Hepatocyte (in vitro differentiated cells): ENCODE results near the gene NPW. TPM values are rescaled to one million over a fixed set of nuclear protein-coding genes. Genes with fewer than 3 reads are reported as not detected.
A peak's percentile ranks its signal among the peaks of the same experiment; 100 is the strongest.

Source experiments
- DNase-seq: peaks from one replicate; pipeline ENCODE4 v3.0.0-alpha.2; 2016; ENCODE audit warnings: low spot score
- H2AFZ ChIP-seq: fragments of 200-600 bp; sonication (generic); 2 replicates; pipeline ENCODE4 v1.6.0; 2016; ENCODE audit warnings: antibody characterized with exemption, mild to moderate bottlenecking
- H3K27ac ChIP-seq: fragments of 200-600 bp; sonication (generic); 2 replicates; pipeline ENCODE4 v1.5.1; 2016; ENCODE audit warnings: mild to moderate bottlenecking
- H3K27me3 ChIP-seq: fragments of 200-600 bp; sonication (generic); 2 replicates; pipeline ENCODE4 v1.6.1; 2016
- H3K36me3 ChIP-seq: fragments of 200-600 bp; sonication (generic); replicated peaks from 2 replicates; pipeline ENCODE4 v1.5.1; 2016; ENCODE audit warnings: low read depth; ENCODE audit not compliant: insufficient read depth
- H3K4me1 ChIP-seq: fragments of 200-600 bp; sonication (generic); 2 replicates; pipeline ENCODE4 v1.5.1; 2016; ENCODE audit warnings: mild to moderate bottlenecking, moderate library complexity; ENCODE audit not compliant: insufficient read depth
- H3K4me2 ChIP-seq: fragments of 200-600 bp; sonication (generic); 2 replicates; pipeline ENCODE4 v1.6.0; 2016
- H3K4me3 ChIP-seq: fragments of 200-600 bp; sonication (generic); 2 replicates; pipeline ENCODE4 v1.5.1; 2016; ENCODE audit warnings: mild to moderate bottlenecking
- H3K79me2 ChIP-seq: fragments of 200-600 bp; sonication (generic); 2 replicates; pipeline ENCODE4 v1.6.0; 2017; ENCODE audit warnings: mild to moderate bottlenecking
- H3K9me2 ChIP-seq: fragments of 200-600 bp; sonication (generic); replicated peaks from 2 replicates; pipeline ENCODE4 v1.6.0; 2017; ENCODE audit warnings: mild to moderate bottlenecking; ENCODE audit not compliant: insufficient read depth
- H3K9me3 ChIP-seq: fragments of 200-600 bp; sonication (generic); 2 replicates; pipeline ENCODE4 v1.5.1; 2016; ENCODE audit warnings: low read depth, mild to moderate bottlenecking
- H4K20me1 ChIP-seq: fragments of 200-600 bp; sonication (generic); 2 replicates; pipeline ENCODE4 v1.6.0; 2016; ENCODE audit warnings: mild to moderate bottlenecking; ENCODE audit not compliant: insufficient read depth, poor library complexity, severe bottlenecking
- CTCF ChIP-seq: fragments of 200-600 bp; sonication (generic); IDR thresholded peaks from 2 replicates; pipeline ENCODE4 v1.5.1; 2016; ENCODE audit warnings: antibody characterized with exemption, mild to moderate bottlenecking; ENCODE audit not compliant: poor library complexity
- EZH2 ChIP-seq: fragments of 200-600 bp; sonication (generic); IDR thresholded peaks from 2 replicates; pipeline ENCODE4 v1.6.1; 2016; ENCODE audit warnings: antibody characterized with exemption, mild to moderate bottlenecking, borderline replicate concordance
- EZH2phosphoT487 ChIP-seq: fragments of 200-600 bp; sonication (generic); IDR thresholded peaks from one replicate; pipeline ENCODE4 v1.6.1; 2018; ENCODE audit warnings: antibody characterized with exemption, mild to moderate bottlenecking, low read depth, moderate library complexity; ENCODE audit not compliant: unreplicated experiment, severe bottlenecking
- WGBS: methylation state at CpG from one replicate; pipeline ENCODE4 v1.1.6; 2016; ENCODE audit warnings: low lambda C conversion rate; ENCODE audit errors: missing lambda C conversion rate; 5-methylcytosine and 5-hydroxymethylcytosine counted together
- polyA plus RNA-seq: library from polyadenylated mRNA; unstranded; fragments of >200 nt; fragmentation: Nextera tagmentation; extraction: Ambion mirVana; gene quantifications from 2 replicates; pipeline ENCODE4 v1.2.1, GENCODE V29; 2016
- total RNA-seq: library from RNA; depleted of rRNA; stranded (reverse); fragments of >200 nt; gene quantifications from 2 replicates; pipeline ENCODE4 v1.2.3, GENCODE V29; 2014

Gene NPW
- total and polyA plus RNA-seq, 2 experiments from 2014 or later = 2.7 to 45.2 TPM

DNA sequence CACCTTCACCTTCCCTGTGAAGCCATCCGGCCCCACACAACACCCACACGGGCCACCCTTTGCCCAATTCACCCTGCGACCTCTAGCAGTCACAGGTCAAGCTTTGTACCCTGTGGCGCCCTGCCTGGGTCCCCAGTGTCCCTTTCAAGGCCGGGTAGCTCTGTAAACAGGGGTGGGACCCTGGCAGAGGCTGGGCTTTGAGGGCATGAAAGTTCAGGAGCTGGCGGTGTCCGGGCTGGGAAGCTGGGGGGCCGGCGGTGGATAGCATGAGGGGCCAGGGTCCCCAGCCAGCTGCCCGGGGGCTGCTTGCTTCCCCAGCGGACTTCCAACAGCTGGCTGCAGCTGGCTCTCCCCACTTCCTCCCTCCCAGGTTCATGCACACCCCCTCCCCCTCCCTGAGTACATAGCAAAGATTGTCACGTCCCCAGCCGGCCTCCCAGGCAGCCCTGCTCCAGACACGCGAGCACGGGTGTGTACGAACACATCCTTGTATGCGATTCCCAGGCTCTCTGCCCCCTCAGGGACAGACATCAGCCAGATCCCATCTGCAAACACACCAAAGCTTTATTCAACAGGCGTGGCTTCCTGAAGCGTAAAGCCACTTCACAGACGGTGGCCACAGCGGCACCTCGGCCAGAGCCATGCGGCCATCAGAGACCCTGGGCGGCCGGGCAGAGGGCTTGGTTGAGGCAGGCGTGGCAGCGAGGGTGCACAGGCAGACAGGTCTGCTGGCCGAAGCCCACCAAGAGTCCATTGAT, 19.9 kb downstream of the NPW start:
- DNase-seq = peak; percentile 95
- no peak for TF ChIP-seq EZH2
- no peak for TF ChIP-seq EZH2phosphoT487
- no peak for TF ChIP-seq CTCF
- no peaks in the 10 kb centered on the region for H3K27me3 ChIP-seq
- no peak overlapping the region for H3K4me3 ChIP-seq
- 28% methylated on average over 28 of the region's 29 CpGs for WGBS
- H3K27ac ChIP-seq = peak overlapping the region; percentile 94
- no peaks in the 10 kb centered on the region for H4K20me1 ChIP-seq
- no peak overlapping the region for H2AFZ ChIP-seq
- H3K79me2 ChIP-seq = peaks cover 5% of the 10 kb centered on the region
- H3K4me1 ChIP-seq = peaks cover 67% of the 10 kb centered on the region
- H3K9me2 ChIP-seq = no peaks in the 10 kb centered on the region
- no peaks in the 10 kb centered on the region for H3K36me3 ChIP-seq
- peak overlapping the region; percentile 58 for H3K4me2 ChIP-seq
- H3K9me3 ChIP-seq = no peaks in the 10 kb centered on the region

GRCh38 chr16:2040041-2040786, 20.6 kb downstream of the NPW start:
- no peak for DNase-seq
- Histone ChIP-seq H3K79me2 (peaks cover 5% of the 10 kb centered on the region), H3K4me1 (peaks cover 60% of the 10 kb centered on the region), H2AFZ (no peak overlapping the region), H3K9me3 (no peaks in the 10 kb centered on the region), H3K27me3 (no peaks in the 10 kb centered on the region), H3K4me2 (peak overlapping the region; percentile 45), H4K20me1 (no peaks in the 10 kb centered on the region), H3K27ac (peak overlapping the region; percentile 91), H3K4me3 (no peak overlapping the region), H3K36me3 (no peaks in the 10 kb centered on the region), H3K9me2 (no peaks in the 10 kb centered on the region)
- 89% methylated on average over 16 of the region's 24 CpGs for WGBS
- no peak for TF ChIP-seq CTCF
- TF ChIP-seq EZH2phosphoT487 = no peak
- TF ChIP-seq EZH2 = no peak

DNA sequence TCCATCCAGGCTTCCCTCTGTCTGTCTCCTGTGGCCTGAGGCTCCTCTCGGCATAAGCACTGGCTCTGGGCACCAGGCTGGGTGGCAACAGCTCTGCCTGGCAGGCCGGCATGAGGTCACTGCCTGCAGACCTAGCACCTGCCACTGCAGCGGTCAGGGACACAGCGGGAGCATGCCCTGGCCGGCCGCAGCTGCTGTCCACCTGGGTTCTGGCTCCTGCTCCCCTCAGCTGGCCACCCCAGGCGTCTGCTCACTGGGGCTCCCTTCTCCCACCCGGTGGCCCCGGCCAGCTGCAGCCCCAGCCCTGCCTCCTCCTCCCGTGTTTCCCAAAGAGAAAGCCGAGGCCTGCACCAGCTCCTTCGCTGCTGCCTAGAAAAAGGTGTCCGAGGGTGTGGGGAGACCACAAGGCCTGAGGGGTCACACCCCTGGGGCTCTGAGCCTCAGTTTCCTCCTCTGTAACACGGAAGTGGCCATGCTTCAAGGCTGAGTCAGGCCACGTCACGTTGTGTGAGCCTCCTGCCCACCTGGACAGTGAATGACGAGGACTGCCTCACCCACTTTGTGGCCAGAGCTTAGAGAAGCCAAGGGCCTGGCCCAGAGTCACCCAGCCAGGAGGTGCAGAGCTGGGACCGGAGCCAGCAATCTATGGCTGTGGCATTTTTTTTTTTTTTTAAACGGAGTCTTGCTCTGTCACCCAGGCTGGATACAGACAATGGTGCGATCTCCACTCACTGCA, 21.4 kb downstream of the NPW start:
- Histone ChIP-seq H2AFZ (no peak overlapping the region), H3K4me1 (peaks cover 52% of the 10 kb centered on the region), H3K79me2 (peaks cover 7% of the 10 kb centered on the region), H3K9me3 (no peaks in the 10 kb centered on the region), H3K27me3 (no peaks in the 10 kb centered on the region), H3K4me3 (no peak overlapping the region), H3K36me3 (no peaks in the 10 kb centered on the region), H4K20me1 (no peaks in the 10 kb centered on the region), H3K9me2 (no peaks in the 10 kb centered on the region), H3K27ac (peak overlapping the region; percentile 91), H3K4me2 (no peak overlapping the region)
- DNase-seq = no peak
- WGBS = 90% methylated on average over 19 of the region's 20 CpGs
- TF ChIP-seq EZH2phosphoT487 (no peak), EZH2 (no peak)
